Progenitor cell of endocrine pancreas (in vitro differentiated cells): ENCODE data around the gene BPTF. TPM values are rescaled to one million over a fixed set of nuclear protein-coding genes. Genes with fewer than 3 reads are reported as not detected.
A peak's percentile ranks its signal among the peaks of the same experiment; 100 is the strongest.
"Not testable (repeated sequence)": the region's sequence is repeated elsewhere in the genome, so short reads cannot be mapped to it uniquely, and the experiment has no call there.

Experiments
- DNase-seq: peaks from one replicate; pipeline ENCODE4 v3.0.0; 2021; ENCODE audit warnings: low spot score; ENCODE audit not compliant: unreplicated experiment
- H3K27ac Mint-ChIP-seq: 2 replicates; pipeline ENCODE4 v1.8.0; 2021; ENCODE audit warnings: mild to moderate bottlenecking, moderate library complexity, mixed read lengths
- H3K27me3 Mint-ChIP-seq: 2 replicates; pipeline ENCODE4 v1.8.0; 2021; ENCODE audit warnings: mixed read lengths
- H3K36me3 Mint-ChIP-seq: 2 replicates; pipeline ENCODE4 v1.8.0; 2022; ENCODE audit warnings: mixed read lengths; ENCODE audit not compliant: insufficient read depth
- H3K4me1 Mint-ChIP-seq: 2 replicates; pipeline ENCODE4 v1.8.0; 2021; ENCODE audit warnings: low read depth, mixed read lengths
- H3K4me3 Mint-ChIP-seq: 2 replicates; pipeline ENCODE4 v1.8.0; 2021; ENCODE audit warnings: low read depth, mild to moderate bottlenecking, moderate library complexity, mixed read lengths
- H3K9me3 Mint-ChIP-seq: 2 replicates; pipeline ENCODE4 v1.8.0; 2021; ENCODE audit warnings: low read depth, mixed read lengths
- CTCF ChIP-seq: fragments of 200-600 bp; sonication (generic); IDR thresholded peaks from one replicate; pipeline ENCODE4 v1.5.0; 2021; ENCODE audit warnings: antibody characterized with exemption, mild to moderate bottlenecking; ENCODE audit not compliant: unreplicated experiment
- total RNA-seq: library from RNA; stranded (reverse); gene quantifications from 2 replicates; pipeline ENCODE4 v1.2.1, GENCODE V29; 2021

BPTF gene
- total RNA-seq, 1 donor from 2014 or later, result 194 TPM

- H3K4me3 Mint-ChIP-seq, result no peak overlapping the region
- DNase-seq, result no peak
- no peak for TF ChIP-seq CTCF
- H3K36me3 Mint-ChIP-seq, result peaks cover 25% of the 10 kb centered on the region
- no peaks in the 10 kb centered on the region for H3K27me3 Mint-ChIP-seq
- H3K9me3 Mint-ChIP-seq, result no peaks in the 10 kb centered on the region
- peaks cover 7% of the 10 kb centered on the region for H3K4me1 Mint-ChIP-seq
- H3K27ac Mint-ChIP-seq, result no peak overlapping the region
Measured at GRCh38 chr17:67974598-67975066, 149.3 kb downstream of the BPTF start.

GRCh38 chr17:67976306-67976705, 151.0 kb downstream of the BPTF start:
- peaks cover 28% of the 10 kb centered on the region for H3K36me3 Mint-ChIP-seq
- H3K27me3 Mint-ChIP-seq, H3K4me1 Mint-ChIP-seq, DNase-seq, H3K27ac Mint-ChIP-seq, H3K4me3 Mint-ChIP-seq, H3K9me3 Mint-ChIP-seq: not testable (repeated sequence)

- H3K36me3 Mint-ChIP-seq, result peaks cover 15% of the 10 kb centered on the region
- no peak for DNase-seq
- H3K9me3 Mint-ChIP-seq, result no peaks in the 10 kb centered on the region
- H3K4me3 Mint-ChIP-seq, result no peak overlapping the region
- peak overlapping the region; percentile 81 for H3K27ac Mint-ChIP-seq
- H3K4me1 Mint-ChIP-seq, result peaks cover 2% of the 10 kb centered on the region
- no peak for TF ChIP-seq CTCF
- H3K27me3 Mint-ChIP-seq, result no peaks in the 10 kb centered on the region
Measured at GRCh38 chr17:67980456-67980855, 155.2 kb downstream of the BPTF start.

- not testable (repeated sequence) for H3K9me3 Mint-ChIP-seq, H3K4me1 Mint-ChIP-seq, DNase-seq, H3K27ac Mint-ChIP-seq, H3K4me3 Mint-ChIP-seq, H3K27me3 Mint-ChIP-seq
- H3K36me3 Mint-ChIP-seq, result peaks cover 12% of the 10 kb centered on the region
Measured at GRCh38 chr17:67980883-67981282, 155.6 kb downstream of the BPTF start.

GRCh38 chr17:67982034-67982640, 156.8 kb downstream of the BPTF start:
- H3K4me3 Mint-ChIP-seq, result no peak overlapping the region

GRCh38 chr17:67982686-67983382, 157.5 kb downstream of the BPTF start:
- Mint-ChIP-seq H3K27me3 (no peaks in the 10 kb centered on the region), H3K4me1 (peaks cover 2% of the 10 kb centered on the region), H3K36me3 (peaks cover 8% of the 10 kb centered on the region), H3K9me3 (no peaks in the 10 kb centered on the region), H3K4me3 (no peak overlapping the region), H3K27ac (no peak overlapping the region)
- TF ChIP-seq CTCF, result no peak
- DNase-seq, result no peak

More at GRCh38 chr17:67982034-67982640, 156.8 kb downstream of the BPTF start:
- H3K27me3 Mint-ChIP-seq, result no peaks in the 10 kb centered on the region
- H3K36me3 Mint-ChIP-seq, result peaks cover 8% of the 10 kb centered on the region
- DNase-seq, result no peak
- no peak for TF ChIP-seq CTCF
- H3K4me1 Mint-ChIP-seq, result peaks cover 2% of the 10 kb centered on the region
- no peaks in the 10 kb centered on the region for H3K9me3 Mint-ChIP-seq
- H3K27ac Mint-ChIP-seq, result no peak overlapping the region
